OCI-LY7 (cell line): ENCODE data around the gene ARID5A. TPM values are rescaled to one million over a fixed set of nuclear protein-coding genes. Genes with fewer than 3 reads are reported as not detected.

ENCODE experiments used
- BruUV-seq: library from RNA; stranded (reverse); fragments of 400-500 nt; replicated peaks from 2 replicates; lab custom pipeline; 2021; lab: Mats Ljungman, UMichigan
- CTCF ChIA-PET: fragments of 300-600 bp; sonication (Branson Sonifier 250); formaldehyde crosslinking; loops from one replicate; lab custom pipeline; 2022; ENCODE audit warnings: antibody characterized with exemption; ENCODE audit not compliant: unreplicated experiment; lab: Charles Lee
- POLR2A ChIA-PET: fragments of 300-600 bp; sonication (Branson Sonifier 250); formaldehyde crosslinking; loops from one replicate; lab custom pipeline; 2022; ENCODE audit warnings: antibody characterized with exemption; lab: Charles Lee
- DNase-seq: peaks from one replicate; pipeline ENCODE4 v3.0.0-alpha.2; 2015; ENCODE audit warnings: low spot score
- H2AFZ ChIP-seq: fragments of 200-600 bp; sonication (generic), shearing (Covaris generic); 2 replicates; pipeline ENCODE4 v1.6.1; 2014; ENCODE audit warnings: mild to moderate bottlenecking, antibody characterized with exemption, low read length, moderate library complexity
- H3K27ac ChIP-seq: fragments of 200-600 bp; sonication (generic); 2 replicates; pipeline ENCODE4 v1.5.1; 2014; ENCODE audit warnings: mixed run types, low read depth, mild to moderate bottlenecking, moderate library complexity, low read length, inconsistent platforms; ENCODE audit not compliant: poor library complexity, severe bottlenecking
- H3K36me3 ChIP-seq: fragments of 200-600 bp; sonication (generic); 2 replicates; pipeline ENCODE4 v1.6.1; 2014; ENCODE audit warnings: mild to moderate bottlenecking, antibody characterized with exemption, low read length, moderate library complexity, mixed read lengths; ENCODE audit not compliant: insufficient read depth
- H3K4me1 ChIP-seq: fragments of 200-600 bp; sonication (generic); 2 replicates; pipeline ENCODE4 v1.5.1; 2014; ENCODE audit warnings: mild to moderate bottlenecking, low read length; ENCODE audit not compliant: insufficient read depth, poor library complexity, severe bottlenecking
- H3K4me2 ChIP-seq: fragments of 200-600 bp; sonication (generic); 2 replicates; pipeline ENCODE4 v1.6.1; 2014; ENCODE audit warnings: mild to moderate bottlenecking, low read length
- H3K4me3 ChIP-seq: fragments of 200-600 bp; sonication (generic); 2 replicates; pipeline ENCODE4 v1.5.1; 2014; ENCODE audit warnings: mild to moderate bottlenecking, low read depth, low read length; ENCODE audit not compliant: poor library complexity, severe bottlenecking
- H3K79me2 ChIP-seq: fragments of 200-600 bp; sonication (generic); 2 replicates; pipeline ENCODE4 v1.6.1; 2016; ENCODE audit warnings: low read depth, mild to moderate bottlenecking, low read length, moderate library complexity, mixed read lengths; ENCODE audit not compliant: insufficient read depth
- H3K9me2 ChIP-seq: fragments of 200-600 bp; sonication (generic); 2 replicates; pipeline ENCODE4 v1.6.1; 2016; ENCODE audit warnings: mild to moderate bottlenecking, low read length, mixed read lengths; ENCODE audit not compliant: insufficient read depth
- H3K9me3 ChIP-seq: fragments of 200-600 bp; sonication (generic); 2 replicates; pipeline ENCODE4 v1.6.1; 2014; ENCODE audit warnings: mild to moderate bottlenecking, mixed run types, low read length, mixed read lengths
- H4K20me1 ChIP-seq: fragments of 200-600 bp; sonication (generic); 2 replicates; pipeline ENCODE4 v1.6.1; 2014; ENCODE audit warnings: mild to moderate bottlenecking, antibody characterized with exemption, low read length, moderate library complexity, mixed read lengths; ENCODE audit not compliant: insufficient read depth
- EZH2phosphoT487 ChIP-seq: fragments of 200-600 bp; sonication (generic); IDR thresholded peaks from 2 replicates; pipeline ENCODE4 v1.6.1; 2018; ENCODE audit warnings: low read depth, borderline replicate concordance, mild to moderate bottlenecking, mixed run types, antibody characterized with exemption, low read length, moderate library complexity, mixed read lengths
- intact Hi-C: fragments of 100-400 bp; cut with micrococcal nuclease; formaldehyde crosslinking; loops from one replicate; pipeline ENCODE4 v1.10.0; 2022; ENCODE audit not compliant: unreplicated experiment
- total RNA-seq, 2 experiments: library from RNA; depleted of rRNA in 1 of 2; stranded (reverse); fragments of >200 nt in 1 of 2; shearing (Covaris generic) in 1 of 2; gene quantifications; 2 replicates each; pipeline ENCODE4 v1.2.3, GENCODE V29; 2014 to 2022
- TF ChIP-seq, protein P1 (sequence below): fragments of 200-600 bp; sonication (generic); conservative IDR thresholded peaks from 2 replicates; pipeline ENCODE4 v1.5.1; 2014; ENCODE audit warnings: mild to moderate bottlenecking, antibody characterized with exemption, low read length, moderate library complexity, mixed read lengths

The ARID5A gene
- total RNA-seq, 2 experiments from 2014 or later: 4.4 to 6.0 TPM

GRCh38 chr2:96523659-96524481 is 12.7 kb upstream of the ARID5A start:
- no peaks in the 10 kb centered on the region for H4K20me1 ChIP-seq
- no peak for DNase-seq
- H2AFZ ChIP-seq: no peak overlapping the region
- POLR2A ChIA-PET: no interaction called here
- H3K79me2 ChIP-seq: no peaks in the 10 kb centered on the region
- intact Hi-C loops: no loop called here
- H3K36me3 ChIP-seq: no peaks in the 10 kb centered on the region
- H3K9me2 ChIP-seq: no peaks in the 10 kb centered on the region
- no peak overlapping the region for H3K4me3 ChIP-seq
- no peak for TF ChIP-seq EZH2phosphoT487
- TF ChIP-seq, protein P1, sequence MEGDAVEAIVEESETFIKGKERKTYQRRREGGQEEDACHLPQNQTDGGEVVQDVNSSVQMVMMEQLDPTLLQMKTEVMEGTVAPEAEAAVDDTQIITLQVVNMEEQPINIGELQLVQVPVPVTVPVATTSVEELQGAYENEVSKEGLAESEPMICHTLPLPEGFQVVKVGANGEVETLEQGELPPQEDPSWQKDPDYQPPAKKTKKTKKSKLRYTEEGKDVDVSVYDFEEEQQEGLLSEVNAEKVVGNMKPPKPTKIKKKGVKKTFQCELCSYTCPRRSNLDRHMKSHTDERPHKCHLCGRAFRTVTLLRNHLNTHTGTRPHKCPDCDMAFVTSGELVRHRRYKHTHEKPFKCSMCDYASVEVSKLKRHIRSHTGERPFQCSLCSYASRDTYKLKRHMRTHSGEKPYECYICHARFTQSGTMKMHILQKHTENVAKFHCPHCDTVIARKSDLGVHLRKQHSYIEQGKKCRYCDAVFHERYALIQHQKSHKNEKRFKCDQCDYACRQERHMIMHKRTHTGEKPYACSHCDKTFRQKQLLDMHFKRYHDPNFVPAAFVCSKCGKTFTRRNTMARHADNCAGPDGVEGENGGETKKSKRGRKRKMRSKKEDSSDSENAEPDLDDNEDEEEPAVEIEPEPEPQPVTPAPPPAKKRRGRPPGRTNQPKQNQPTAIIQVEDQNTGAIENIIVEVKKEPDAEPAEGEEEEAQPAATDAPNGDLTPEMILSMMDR: no peak
- no peak overlapping the region for H3K4me2 ChIP-seq
- H3K4me1 ChIP-seq: peaks cover 5% of the 10 kb centered on the region
- no peaks in the 10 kb centered on the region for H3K9me3 ChIP-seq
- H3K27ac ChIP-seq: no peak overlapping the region
- BruUV-seq: no TSS peak
- CTCF ChIA-PET: no interaction called here

DNA sequence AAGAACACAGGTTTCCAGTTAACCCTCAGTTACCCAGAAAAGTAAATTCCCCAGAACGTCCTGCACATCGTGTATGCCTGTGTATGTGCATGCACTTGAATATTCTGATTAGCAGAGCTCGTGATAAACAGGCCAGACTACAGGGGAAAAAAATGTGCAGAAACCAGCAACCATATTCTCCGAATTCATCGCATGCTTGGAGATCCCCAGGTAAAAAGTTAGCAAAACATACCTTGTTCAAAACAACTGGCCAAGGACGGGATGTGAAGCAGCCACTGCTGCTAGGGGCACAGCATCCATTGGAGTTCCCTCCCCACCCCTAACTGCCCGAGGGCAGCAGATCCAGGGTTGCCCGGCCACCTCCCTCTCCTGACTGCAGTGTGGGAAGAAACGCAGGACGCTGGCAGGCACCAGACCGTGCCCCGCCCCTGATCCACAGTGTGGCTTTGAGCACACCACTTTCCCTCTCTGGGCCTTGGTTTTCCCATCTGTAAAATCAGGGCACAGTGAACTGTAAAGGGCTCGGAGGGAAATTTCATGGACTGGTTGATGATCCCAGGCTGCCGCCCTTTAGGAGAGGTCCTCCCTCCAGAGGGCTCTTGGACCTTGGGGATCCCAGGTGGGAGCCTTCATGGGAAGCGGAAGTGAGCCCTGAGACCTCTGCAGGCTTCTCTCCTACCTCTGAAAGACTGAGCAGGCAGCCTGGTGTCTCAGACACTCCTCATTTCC is 11.9 kb upstream of the ARID5A start:
- DNase-seq: no peak

More for the DNA sequence above, 11.9 kb upstream of the ARID5A start:
- Histone ChIP-seq H3K9me3 (no peaks in the 10 kb centered on the region), H4K20me1 (no peaks in the 10 kb centered on the region), H2AFZ (no peak overlapping the region), H3K9me2 (no peaks in the 10 kb centered on the region), H3K27ac (no peak overlapping the region), H3K4me2 (no peak overlapping the region), H3K4me3 (no peak overlapping the region), H3K4me1 (peaks cover 5% of the 10 kb centered on the region), H3K36me3 (no peaks in the 10 kb centered on the region), H3K79me2 (no peaks in the 10 kb centered on the region)
- no peak for TF ChIP-seq EZH2phosphoT487
- TF ChIP-seq, protein P1: no peak
- BruUV-seq: no TSS peak
- intact Hi-C loops: no loop called here
- CTCF ChIA-PET: no interaction called here
- POLR2A ChIA-PET: no interaction called here
